ENCODE measurements around the gene VSTM2L.

The VSTM2L gene

DNA sequence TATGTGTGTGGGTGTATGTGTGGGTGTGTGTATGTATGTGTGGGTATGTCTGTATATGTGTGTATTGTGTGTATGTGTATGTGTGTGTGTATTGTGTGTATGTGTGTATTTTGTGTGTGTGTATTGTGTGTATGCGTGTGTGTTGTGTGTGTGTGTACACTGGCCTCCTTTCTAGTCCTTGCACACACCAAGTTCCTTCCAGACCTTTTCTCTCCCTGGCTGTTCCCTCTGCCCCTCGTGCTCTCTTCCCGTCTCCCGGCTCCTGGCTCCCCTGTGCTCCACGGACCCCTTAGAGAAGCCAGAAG, 11.4 kb downstream of the VSTM2L start:
- DNase-seq, result no peak
- intact Hi-C loops (cut with DNase I), result no loop called here

DNA sequence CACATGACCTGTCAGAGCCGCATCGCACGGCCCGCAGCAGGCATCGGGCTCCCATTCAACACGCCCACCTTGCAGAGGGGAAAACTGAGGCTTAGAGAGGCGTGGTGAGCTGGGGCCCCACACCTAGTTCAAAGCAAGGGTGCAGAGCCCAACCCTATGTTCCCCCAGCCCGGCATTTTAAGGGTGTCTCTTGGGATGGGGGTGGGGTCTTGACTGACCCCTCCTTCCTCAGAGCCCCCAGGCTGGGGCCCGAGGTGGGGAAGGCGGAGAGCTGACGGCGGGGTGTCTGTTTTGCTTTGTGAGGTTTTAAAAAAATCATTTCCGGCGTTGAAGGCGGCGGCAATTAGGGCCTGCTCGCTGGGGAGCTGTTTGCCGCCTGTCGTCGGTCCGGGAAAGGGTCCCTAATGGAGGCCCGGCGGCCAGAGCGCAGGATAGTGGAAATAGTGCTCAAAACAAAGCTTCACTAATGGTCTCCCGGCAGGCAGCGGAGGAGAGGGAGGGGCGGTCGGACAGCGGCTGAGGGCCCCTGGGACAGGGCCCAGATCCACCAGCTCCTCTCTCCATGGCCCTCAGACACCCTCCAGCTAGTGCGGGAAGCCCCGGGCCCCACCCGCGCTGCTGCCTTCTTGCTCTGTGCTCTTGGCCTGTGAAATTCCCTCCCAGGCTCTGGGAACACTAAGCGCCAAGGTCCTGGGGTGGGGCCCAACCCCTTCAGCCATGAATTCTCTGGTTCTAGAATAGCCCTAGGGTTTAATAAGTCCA, 11.9 kb downstream of the VSTM2L start:
- DNase-seq, result peak in 3 of 42 donors; percentile 10 to 41 (median 13)
- intact Hi-C loops (cut with DNase I), result no loop called here

DNA sequence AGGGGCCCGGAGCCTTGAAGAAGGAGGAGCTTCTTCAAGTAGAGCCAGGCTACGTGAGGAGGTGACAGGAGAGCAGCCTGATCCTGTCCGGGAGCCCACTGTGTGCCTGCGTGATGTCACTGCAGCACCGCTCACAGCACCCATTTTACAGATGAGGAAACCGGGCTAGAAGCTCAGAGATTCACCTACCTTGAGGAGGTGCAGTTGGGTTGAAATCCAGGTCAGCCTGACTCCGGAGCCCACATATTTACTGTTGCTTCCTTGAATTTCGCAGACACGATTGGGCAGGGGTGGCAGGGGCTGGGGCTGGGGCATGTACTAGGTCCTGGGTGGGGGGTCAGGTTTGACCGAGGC, 12.5 kb downstream of the VSTM2L start:
- intact Hi-C loops (cut with DNase I), result no loop called here
- DNase-seq, result no peak

DNA sequence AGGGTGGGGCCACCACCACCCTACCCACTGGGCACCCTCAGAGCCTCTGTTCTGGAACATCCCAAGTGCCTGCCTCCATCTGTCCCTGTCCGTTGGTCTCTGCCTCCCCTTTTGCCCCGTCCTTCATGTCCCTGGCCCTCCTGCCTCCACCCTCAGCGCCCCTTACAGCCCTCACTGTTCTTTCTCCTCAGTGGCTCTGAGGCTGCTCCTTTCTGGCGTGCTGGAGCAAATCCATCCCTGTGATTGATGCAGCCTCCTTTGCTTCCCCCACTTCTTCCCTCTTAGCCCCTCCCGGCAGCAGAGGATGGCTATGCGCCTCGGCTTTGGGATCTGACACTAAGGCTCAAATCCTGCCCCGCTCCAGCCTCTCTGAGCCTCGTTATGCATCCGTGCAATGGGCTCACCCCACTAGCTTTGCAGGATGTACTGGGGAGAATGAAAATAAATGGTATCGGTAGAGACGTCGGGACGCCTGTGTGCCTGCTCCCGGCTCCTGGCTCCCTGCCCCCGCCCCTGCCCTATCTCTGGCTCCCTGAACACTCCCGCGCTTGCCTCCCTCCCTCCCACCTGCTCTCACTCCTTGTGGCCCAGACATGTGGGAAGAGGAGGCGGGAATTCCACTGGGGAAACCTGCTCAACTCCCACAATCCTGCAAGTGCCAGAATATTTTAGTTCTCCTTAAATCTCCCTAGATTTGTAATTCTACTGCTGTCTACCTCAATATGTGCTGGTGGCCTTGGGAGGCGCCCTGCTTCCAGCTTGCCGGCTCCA, 13.1 kb downstream of the VSTM2L start:
- peak; percentile 32 to 92 (median 75) for DNase-seq
- intact Hi-C loops (cut with DNase I), result no loop called here

DNA sequence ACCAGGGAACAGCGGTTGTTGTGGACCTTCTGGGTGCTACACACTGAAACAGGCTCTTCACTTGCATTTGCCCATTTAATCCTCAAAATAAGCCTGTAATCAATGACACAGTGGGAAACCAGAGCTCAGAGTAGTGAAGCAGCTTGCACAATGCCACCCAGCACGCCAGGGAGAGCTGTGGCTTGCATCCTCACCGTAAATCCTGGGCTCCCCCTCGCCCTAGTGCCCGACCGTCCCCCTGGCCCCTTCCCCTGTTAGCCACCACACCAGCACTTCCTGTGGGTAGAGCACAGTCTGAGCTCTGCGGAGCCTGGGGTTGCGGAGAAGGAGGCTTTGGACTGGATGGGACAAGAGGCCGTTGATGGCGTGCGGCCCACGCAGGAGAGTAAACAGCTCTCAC, 14.5 kb downstream of the VSTM2L start:
- DNase-seq, result no peak
- intact Hi-C loops (cut with DNase I), result no loop called here

DNA sequence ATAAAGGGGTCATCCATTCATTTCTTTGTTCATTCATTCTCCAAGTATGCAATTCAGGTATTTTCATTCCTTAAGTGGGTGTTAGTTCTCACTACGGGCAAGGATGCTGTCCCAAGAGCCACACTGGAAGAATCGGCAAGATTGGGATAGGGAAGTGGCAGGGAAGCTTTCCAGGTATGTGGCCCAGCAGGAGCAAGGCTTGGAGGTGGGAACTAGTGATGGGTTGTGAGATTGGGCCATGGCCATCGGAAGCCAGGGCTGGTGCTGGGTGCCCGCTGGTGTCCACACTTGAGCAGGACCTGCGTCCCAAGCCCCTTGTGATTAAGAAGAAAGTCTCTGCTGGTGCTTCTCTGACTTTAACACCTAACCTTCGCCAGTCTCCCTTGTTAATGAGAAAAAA, 15.1 kb downstream of the VSTM2L start:
- no peak for DNase-seq
- intact Hi-C loops (cut with DNase I), result no loop called here

DNA sequence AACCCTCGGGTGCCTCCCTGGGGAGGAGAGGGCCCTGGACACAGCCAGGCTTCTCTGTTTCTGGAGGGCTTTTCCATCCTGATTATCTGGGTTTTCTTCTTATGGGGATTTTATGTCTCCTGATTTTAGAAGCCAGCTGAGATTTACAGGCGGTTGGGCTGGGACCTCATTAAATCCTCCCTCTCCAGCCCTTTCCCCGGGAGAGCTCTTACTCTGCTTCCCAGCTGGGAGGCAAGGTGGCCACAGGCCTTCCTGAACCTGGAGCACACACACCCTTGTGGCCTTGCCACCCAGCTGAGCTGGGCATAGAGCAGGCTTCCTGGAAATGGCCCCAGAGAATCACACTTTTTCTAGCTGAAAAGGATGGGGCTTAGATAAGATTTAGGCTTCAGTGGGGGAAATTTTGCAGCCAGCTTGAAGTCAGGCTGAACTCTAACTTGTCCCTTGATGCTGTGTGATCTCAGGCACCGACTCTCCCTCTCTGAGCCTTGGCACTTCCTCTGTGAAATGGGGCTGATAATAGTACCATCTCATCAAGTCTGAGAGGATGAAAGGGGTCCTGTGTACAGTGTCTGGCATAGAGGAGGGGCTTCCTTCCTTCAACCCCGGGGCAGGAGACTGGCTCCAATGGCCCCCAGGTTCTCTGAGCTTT, 16.6 kb downstream of the VSTM2L start:
- intact Hi-C loops (cut with DNase I), result no loop called here
- no peak for DNase-seq

DNA sequence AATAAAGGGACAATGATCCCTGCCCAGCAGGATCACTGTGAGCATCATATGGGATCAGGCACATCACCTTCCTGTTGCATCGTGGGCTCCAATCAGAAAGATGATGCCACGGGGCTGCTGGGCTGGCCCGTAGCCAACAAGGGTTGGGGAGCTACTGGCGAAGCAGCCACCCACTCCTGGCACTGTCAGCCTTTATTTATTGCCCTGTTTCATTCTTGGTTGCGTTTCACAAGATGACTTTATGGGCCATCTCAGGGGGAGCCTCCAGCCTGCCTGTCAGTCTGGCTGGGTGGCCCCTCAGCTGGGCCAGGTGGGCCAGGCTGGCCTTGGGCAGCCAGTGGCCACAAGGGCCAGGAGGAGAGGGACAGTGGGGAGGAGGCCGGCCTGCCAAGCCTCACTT, 17.3 kb downstream of the VSTM2L start:
- no peak for DNase-seq
- intact Hi-C loops (cut with DNase I), result no loop called here

DNA sequence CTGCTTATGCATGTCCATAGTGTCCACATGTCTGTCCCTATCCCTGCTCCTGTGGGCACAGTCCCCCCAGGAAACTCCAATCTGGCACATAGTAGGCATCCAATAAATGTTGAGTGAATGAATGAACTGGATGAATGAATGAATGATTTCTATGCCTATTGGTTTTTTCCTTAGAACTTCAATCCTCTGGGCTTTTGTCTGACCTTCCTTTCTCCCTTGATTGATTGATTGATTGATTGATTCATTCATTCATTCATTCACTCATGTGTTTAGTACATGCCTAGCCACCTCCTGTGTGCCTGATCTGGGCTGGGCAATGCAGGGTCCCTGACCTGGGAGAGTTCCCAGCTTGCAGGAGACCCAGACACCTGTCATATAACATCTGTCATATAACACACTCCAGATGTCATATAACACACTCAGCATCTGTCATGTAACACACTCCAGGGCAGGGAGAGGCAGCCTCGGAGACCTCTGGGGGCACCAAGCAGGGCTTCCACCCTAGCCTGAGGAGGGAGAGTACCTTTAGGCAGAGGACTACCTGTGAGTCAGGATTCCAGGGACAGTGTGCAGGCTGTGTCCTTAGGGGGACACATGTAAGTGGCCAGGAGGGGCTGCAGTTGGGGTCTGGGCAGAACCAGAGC, 17.9 kb downstream of the VSTM2L start:
- intact Hi-C loops (cut with DNase I), result no loop called here
- DNase-seq, result no peak

DNA sequence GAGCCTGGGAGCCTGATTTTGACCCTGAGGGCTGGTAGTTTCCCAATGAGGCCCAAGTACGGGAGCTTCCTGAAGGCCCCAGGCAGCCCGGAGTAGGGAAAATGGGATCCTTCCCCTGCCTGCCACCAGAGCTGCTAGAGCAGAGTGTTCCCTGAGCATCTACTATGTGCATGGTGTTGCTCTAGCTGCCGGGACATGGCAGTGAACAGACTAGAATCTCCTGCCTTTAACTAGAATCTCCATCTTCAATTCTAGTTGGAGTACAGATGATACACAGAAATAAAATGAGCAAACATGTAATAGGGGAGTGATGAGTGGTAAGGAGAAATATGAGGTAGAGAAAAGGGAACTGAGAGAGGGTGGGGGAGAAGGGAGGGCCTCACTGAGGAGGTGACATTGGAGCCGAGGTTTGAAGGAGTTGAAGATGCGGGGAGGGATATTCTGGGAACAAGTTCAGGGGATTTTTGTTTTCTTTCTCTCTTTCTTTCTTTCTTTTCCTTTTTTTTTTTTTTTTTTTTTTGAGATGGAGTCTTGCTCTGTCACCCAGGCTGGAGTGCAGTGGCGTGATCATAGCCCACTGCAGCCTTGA, 18.5 kb downstream of the VSTM2L start:
- no peak for DNase-seq
- intact Hi-C loops (cut with DNase I), result no loop called here

DNA sequence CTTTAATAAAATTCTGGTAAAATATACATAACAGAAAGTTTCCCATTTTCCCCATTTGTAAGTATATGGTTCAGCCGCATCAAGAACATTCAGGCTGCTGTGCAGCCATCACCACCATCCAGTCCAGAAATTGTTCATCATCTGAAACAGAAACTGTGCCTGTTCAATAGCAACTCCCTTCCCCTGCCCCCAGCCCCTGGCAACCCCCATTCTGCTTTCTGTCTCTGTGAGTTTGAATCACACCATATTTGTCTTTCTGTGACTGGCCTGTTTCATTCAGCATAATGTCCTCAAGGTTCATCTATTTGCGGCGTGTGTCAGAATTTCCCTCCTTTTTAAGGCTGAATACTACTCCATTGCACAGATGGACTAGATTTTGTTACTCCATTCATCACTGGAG, 19.1 kb downstream of the VSTM2L start:
- DNase-seq, result no peak
- intact Hi-C loops (cut with DNase I), result no loop called here

DNA sequence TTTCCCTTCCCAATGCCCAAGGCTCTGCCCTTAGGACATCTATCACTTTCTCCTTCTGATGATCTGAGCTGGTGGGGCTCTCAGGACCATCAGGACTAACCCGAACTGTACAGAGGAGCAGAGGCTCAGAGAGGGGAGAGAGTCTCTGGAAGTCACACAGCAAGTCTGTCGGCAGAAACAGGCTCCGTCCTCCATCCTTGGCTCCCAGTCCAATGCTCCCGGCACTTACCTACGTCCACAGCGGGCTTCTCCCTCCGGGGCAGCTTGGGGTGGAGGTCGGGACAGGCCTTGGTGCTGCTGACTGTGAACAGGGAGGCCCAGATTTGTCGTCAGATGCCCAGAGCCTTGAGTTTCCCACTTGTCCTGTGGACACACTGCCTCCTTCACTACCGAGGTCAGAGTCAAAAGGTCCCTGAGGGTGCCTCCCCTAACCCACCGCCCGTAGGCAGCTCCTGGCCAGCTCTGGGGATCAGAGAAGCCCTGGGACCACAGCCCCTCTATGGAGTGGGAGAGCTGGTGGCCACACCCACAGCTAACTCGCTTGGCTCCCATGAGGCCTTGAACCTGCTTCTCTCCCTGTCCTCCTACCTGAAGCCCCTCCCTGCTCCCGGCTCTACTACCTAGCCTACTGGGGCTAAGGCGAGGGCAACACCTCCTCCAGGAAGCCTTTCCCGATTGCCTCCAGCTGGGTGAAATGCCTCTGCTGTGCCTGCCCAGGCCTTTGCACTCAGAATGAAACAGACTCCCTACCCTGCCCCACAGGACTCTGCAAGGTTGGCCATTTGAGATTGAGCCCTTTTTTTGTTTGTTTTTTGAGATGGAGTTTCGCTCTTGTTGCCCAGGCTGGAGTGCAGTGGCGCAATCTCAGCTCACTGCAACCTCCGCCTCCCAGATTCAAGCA, 22.6 kb downstream of the VSTM2L start:
- intact Hi-C loops (cut with DNase I), result no loop called here
- no peak for DNase-seq

DNA sequence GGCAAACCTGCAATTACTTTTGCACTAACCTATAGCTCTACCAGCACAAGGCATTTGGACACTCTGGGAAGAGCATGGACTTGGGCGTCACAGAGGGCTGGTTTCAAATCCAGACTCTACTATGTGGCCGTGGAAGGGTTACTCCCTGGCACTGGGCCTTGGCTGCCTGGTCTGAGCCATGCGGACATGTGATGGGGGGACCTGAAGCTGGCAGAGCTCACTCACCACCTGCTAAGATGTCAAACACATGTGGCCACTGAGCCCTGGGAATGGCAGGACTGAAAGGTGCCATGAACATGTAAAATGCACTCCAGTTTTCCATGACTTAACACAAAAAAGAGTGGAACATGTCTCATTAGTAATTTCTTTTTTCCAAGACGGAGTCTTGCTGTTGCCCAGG, 23.7 kb downstream of the VSTM2L start:
- intact Hi-C loops (cut with DNase I), result no loop called here
- no peak for DNase-seq

DNA sequence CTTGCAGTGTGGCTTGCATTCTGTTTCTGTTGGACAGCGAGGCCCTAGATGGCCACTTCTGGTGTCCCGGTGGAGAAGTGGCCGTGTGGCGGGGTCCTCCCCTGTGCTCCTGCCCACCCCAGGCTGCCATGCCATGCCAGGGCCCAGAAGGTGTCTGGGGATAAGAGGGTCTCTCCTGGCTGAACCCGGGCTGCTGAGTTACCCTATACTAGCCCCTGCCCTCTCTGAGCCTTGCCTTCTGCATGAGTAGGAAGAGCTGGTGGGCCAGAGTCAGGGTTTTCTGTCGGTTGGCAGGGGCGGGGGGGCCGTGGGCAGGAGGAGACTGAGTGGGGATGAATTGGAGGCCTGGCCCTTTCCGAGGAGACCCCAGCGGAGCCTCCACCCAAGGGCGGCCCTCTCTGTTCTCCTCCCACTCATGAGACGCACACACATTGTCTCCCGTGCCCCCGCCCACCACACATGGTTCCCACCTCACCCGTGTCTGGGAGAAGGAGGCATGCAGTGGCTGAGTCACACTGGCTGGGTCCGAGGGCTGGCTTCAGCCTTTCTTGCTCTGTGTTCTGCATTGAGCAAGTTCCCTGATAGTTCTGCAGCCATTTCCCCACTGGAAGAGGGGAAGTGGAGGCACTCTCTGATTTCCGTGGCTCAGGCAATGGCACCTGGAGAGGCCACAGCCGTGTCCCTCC, 24.6 kb downstream of the VSTM2L start:
- peak in 13 of 42 donors; percentile 23 to 60 (median 32) for DNase-seq
- intact Hi-C loops (cut with DNase I), result no loop called here

DNA sequence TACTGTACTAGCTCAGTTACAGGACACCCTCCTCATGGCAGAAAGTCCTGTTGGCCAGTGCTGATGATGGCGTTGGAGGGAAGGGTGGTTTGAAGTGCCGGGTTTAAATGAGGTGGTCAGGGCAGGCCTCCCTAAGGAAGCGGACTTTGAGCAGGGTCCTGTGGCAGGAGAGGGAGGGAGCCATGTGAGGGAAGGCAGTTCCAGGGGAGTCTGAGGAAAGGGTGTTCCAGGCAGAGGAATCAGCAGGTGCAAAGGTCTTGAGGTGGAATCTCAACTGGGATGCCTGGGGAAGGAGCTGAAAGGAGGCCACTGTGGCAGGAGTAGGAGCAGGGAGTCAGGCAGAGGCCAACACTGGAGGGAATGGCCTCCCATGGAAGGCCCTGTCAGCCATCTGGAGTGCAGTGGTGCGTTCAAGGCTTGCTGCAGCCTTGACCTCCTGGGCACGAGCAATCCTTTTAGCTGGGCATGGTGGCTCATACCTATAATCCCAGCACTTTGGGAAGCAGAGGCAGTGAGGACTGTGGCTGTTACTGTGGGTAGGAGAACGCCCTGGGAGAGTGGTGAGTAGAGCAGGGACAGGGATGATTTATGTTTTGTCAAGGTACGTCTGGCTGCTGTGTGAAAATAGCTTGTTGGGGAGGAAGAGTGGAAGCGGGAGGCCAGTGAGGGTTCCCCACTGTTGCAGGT, 26.2 kb downstream of the VSTM2L start:
- intact Hi-C loops (cut with DNase I), result no loop called here
- no peak for DNase-seq

DNA sequence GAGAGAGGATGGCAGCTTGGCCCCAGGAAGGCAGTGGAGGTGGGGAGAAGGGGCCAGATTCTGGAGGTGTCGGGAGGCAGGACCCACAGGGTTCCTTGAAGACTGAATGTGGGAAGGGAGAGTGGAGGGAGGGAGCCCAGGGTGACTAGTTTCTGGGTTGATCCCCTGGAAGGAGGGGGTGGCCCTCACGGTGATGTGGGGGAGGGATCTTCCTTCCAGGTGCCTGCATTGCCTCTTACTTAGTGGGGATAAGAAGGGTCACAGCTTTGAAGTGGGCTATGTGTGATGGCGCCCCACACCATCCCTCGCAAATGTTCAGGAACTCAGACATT, 26.7 kb downstream of the VSTM2L start:
- no peak for DNase-seq

DNA sequence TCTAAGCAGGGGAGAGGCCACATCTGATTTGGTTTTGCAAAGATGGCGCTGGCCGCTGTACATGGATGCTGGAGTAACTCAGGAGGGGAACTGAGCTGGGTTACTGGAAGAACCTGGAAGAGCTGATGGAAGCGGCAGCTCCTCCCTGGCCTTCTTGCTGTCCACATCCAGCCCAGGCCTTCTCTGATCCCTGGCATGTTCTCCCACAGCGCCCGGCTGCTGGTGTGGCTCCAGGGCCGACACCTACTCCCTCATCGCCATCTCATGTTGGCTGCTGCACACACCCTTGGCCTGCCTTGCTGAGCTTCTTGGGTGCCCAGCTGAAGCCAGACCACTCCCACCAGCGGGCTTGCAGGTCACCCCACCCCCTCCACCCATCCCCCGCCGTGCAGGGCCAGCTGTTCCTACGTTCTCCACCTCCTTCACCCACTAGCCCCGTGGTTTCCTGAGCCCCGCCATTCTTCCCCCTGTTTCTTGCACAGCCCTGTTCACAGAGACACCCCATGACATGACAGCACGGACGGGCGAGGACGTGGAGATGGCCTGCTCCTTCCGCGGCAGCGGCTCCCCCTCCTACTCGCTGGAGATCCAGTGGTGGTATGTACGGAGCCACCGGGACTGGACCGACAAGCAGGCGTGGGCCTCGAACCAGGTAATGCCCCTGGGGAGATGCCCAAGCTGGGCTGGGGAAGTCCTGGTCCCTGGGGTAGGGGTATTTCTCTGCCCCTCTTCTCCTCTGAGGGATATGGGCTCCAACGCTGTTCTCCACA, 28.4 kb downstream of the VSTM2L start:
- intact Hi-C loops (cut with DNase I), result no loop called here
- no peak for DNase-seq

More for the DNA sequence above, 26.7 kb downstream of the VSTM2L start:
- intact Hi-C loops (cut with DNase I), result no loop called here
